ENCODE results near the gene TM9SF1.

TM9SF1 gene

DNA sequence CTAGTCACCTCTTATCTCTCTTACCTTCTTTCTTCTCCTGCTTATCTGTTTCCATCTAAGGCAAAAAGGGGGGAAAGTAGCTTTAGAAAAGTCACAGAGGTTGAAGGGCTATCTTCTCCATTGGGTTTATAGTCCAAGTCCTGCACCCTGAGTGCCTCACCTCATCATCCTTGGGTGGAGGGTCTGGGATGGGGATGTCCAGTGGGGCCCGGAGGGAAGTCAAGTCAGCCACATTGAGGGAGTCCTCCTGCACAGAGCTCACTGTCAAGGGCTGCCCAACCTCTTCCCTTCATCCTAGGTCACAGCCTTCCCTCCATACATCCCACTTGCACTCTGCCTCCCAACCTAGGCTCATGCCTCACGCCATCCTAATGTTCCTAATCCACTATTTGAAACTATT, 50.0 kb downstream of the TM9SF1 start:
- H3K4me3 ChIP-seq (ENCODE audit: low read depth, low read length), result no peak overlapping the region
- no peak overlapping the region for H3K9ac ChIP-seq
- H3K27ac ChIP-seq, result peak overlapping the region; percentile 93

DNA sequence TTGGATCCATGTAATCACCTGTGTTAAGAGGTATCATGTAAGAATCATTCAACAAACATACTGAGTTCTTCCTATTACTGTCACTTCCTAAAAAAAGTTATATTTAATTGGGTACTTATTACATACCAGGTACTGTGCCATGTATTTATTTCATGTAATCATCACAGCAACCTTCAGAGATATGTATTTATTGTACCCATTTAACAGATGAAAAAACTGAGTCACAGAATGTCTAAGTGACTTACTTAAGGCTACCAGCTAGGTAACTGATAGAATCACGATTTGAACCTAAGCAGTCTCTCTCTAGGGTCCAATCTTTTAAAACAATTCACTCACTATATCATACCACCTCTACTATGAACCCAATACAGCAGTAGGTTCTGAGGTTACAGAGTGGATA, 50.8 kb downstream of the TM9SF1 start:
- peaks cover 13% of the 10 kb centered on the region for H3K79me2 ChIP-seq
- no peaks in the 10 kb centered on the region for H3K27me3 ChIP-seq (ENCODE audit: control insufficient read depth, insufficient read depth, low read length)
- H3K9me3 ChIP-seq (ENCODE audit: control insufficient read depth, low read length), result no peaks in the 10 kb centered on the region
- H3K4me3 ChIP-seq (ENCODE audit: low read depth, low read length), result no peak overlapping the region
- TF ChIP-seq, protein P1, sequence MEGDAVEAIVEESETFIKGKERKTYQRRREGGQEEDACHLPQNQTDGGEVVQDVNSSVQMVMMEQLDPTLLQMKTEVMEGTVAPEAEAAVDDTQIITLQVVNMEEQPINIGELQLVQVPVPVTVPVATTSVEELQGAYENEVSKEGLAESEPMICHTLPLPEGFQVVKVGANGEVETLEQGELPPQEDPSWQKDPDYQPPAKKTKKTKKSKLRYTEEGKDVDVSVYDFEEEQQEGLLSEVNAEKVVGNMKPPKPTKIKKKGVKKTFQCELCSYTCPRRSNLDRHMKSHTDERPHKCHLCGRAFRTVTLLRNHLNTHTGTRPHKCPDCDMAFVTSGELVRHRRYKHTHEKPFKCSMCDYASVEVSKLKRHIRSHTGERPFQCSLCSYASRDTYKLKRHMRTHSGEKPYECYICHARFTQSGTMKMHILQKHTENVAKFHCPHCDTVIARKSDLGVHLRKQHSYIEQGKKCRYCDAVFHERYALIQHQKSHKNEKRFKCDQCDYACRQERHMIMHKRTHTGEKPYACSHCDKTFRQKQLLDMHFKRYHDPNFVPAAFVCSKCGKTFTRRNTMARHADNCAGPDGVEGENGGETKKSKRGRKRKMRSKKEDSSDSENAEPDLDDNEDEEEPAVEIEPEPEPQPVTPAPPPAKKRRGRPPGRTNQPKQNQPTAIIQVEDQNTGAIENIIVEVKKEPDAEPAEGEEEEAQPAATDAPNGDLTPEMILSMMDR (IDR thresholded peaks at IDR 0.05), result no peak
- no peak overlapping the region for H3K9ac ChIP-seq
- no peak overlapping the region for H3K4me2 ChIP-seq (ENCODE audit: low read length)
- H3K27ac ChIP-seq, result no peak overlapping the region
- H2AFZ ChIP-seq, result no peak overlapping the region
- H3K4me1 ChIP-seq, result peaks cover 15% of the 10 kb centered on the region
- H3K36me3 ChIP-seq (ENCODE audit: control insufficient read depth, insufficient read depth, low read length), result no peaks in the 10 kb centered on the region

More for the DNA sequence above, 50.0 kb downstream of the TM9SF1 start:
- no peaks in the 10 kb centered on the region for H3K36me3 ChIP-seq (ENCODE audit: control insufficient read depth, insufficient read depth, low read length)
- no peaks in the 10 kb centered on the region for H3K9me3 ChIP-seq (ENCODE audit: control insufficient read depth, low read length)
- TF ChIP-seq, protein P1 (IDR thresholded peaks at IDR 0.05), result no peak
- peaks cover 18% of the 10 kb centered on the region for H3K79me2 ChIP-seq
- H3K4me2 ChIP-seq (ENCODE audit: low read length), result peak overlapping the region; percentile 65
- no peaks in the 10 kb centered on the region for H3K27me3 ChIP-seq (ENCODE audit: control insufficient read depth, insufficient read depth, low read length)
- no peak overlapping the region for H2AFZ ChIP-seq
- H3K4me1 ChIP-seq, result peaks cover 14% of the 10 kb centered on the region

DNA sequence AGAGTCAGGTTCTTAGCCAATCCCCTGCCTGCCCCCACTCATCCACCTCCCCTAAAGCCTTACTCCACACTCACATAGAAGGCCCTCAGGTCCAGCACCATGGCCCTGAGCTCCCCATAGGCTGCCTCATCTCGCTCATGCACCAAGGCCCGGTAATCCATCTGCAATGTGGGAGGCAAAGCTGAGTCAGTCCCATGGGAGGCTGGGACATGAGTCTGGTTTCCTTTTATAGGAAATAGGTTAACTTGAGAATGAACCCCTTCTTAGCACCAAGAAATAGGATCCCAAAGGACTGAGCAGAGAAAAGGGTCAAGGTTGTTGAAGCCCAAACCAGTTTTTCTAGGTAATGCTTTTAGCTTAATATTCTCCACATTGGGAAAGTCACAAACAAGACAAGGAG, 51.7 kb downstream of the TM9SF1 start:
- Histone ChIP-seq H3K9me3 (ENCODE audit: control insufficient read depth, low read length) (no peaks in the 10 kb centered on the region), H3K4me3 (ENCODE audit: low read depth, low read length) (no peak overlapping the region), H3K36me3 (ENCODE audit: control insufficient read depth, insufficient read depth, low read length) (no peaks in the 10 kb centered on the region), H3K27ac (no peak overlapping the region), H3K4me2 (ENCODE audit: low read length) (no peak overlapping the region), H2AFZ (no peak overlapping the region), H3K4me1 (peaks cover 17% of the 10 kb centered on the region), H3K79me2 (peaks cover 14% of the 10 kb centered on the region), H3K27me3 (ENCODE audit: control insufficient read depth, insufficient read depth, low read length) (no peaks in the 10 kb centered on the region), H3K9ac (no peak overlapping the region)
- TF ChIP-seq, protein P1 (IDR thresholded peaks at IDR 0.05), result no peak

DNA sequence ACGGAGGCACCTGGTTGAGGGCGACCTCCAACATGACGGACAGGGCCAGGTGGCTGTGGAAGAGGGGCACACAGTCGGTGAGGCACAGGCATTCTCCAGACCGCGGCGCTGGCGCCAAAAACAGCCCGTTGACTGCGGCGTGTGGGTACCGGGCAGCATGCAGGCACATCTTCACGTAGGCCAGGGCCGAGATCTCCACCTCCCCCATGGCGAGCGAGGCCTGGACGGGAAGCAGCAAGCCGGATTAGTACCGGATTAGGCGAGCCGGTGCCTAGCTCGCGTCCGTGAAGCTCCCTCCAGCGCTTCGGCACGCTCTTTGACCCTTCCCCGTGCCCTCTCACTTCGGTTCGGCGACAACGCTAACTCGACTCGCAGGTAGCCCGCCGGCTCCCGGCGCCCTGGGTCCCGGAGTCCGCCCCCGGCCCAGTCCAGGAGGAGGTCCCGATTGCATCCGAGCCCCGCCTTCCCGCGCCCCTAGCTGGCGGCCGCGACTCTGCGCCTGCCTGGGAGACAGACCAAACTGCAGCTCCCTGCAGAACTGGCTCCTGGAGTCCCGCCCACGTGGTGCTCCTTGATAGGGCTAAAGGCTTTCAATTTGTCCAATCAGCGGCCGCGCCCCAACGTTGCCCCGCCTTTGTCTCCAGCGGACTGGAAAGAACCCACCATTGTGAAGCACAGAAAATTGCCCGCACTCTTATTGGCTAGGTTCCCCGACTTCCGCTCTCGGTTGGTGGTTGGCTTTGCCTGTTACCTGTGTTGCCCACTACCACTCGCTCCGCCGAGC, 54.0 kb downstream of the TM9SF1 start, which contains the start of gene EMC9:
Gene EMC9, minus strand, starts transcription at position 495 of the 784 bp plus-strand sequence. Its CDS starts 287 bp downstream, at position 208.
- peak within 1 kb of the TSS; percentile 38 for H3K9ac ChIP-seq
- peak within 1 kb of the TSS; percentile 91 for H3K27ac ChIP-seq
- peaks cover 7% of the 10 kb centered on the region for H3K79me2 ChIP-seq
- TF ChIP-seq, protein P1 (IDR thresholded peaks at IDR 0.05), result peak; percentile 40
- H3K27me3 ChIP-seq (ENCODE audit: control insufficient read depth, insufficient read depth, low read length), result no peaks in the 10 kb centered on the region
- peaks cover 15% of the 10 kb centered on the region for H3K4me1 ChIP-seq
- H3K36me3 ChIP-seq (ENCODE audit: control insufficient read depth, insufficient read depth, low read length), result no peaks in the 10 kb centered on the region
- peak within 1 kb of the TSS; percentile 97 for H3K4me2 ChIP-seq (ENCODE audit: low read length)
- H3K9me3 ChIP-seq (ENCODE audit: control insufficient read depth, low read length), result no peaks in the 10 kb centered on the region
- peak within 1 kb of the TSS; percentile 81 for H2AFZ ChIP-seq
- H3K4me3 ChIP-seq (ENCODE audit: low read depth, low read length), result peak within 1 kb of the TSS; percentile 79
